Liver (tissue), 9 donors: ENCODE results near the gene BST1. TPM values are rescaled to one million over a fixed set of nuclear protein-coding genes. Genes with fewer than 3 reads are reported as not detected.

Experiments
- DNase-seq: peaks from one replicate; pipeline ENCODE4 v3.0.0-alpha.2; 2017; ENCODE audit warnings: low spot score
- H3K27ac ChIP-seq, 2 donors: one replicate each; pipeline ENCODE4 v1.7.0; 2013; ENCODE audit warnings: inconsistent platforms in 2 of 2, low read length in 2 of 2, control low read depth in 1 of 2, low read depth in 1 of 2, mild to moderate bottlenecking in 1 of 2
- H3K27me3 ChIP-seq, 4 donors: one replicate each; pipeline versions ENCODE4 v1.6.1 to v1.7.0; 2013; ENCODE audit warnings: low read length in 3 of 4, inconsistent platforms in 1 of 4, mild to moderate bottlenecking in 1 of 4, moderate library complexity in 1 of 4; ENCODE audit not compliant: control insufficient read depth in 4 of 4, insufficient read depth in 4 of 4
- H3K36me3 ChIP-seq, 4 donors: one replicate each; pipeline versions ENCODE4 v1.6.1 to v1.7.0; 2013; ENCODE audit warnings: low read length in 3 of 4, mild to moderate bottlenecking in 3 of 4, low read depth in 1 of 4, moderate library complexity in 1 of 4; ENCODE audit not compliant: control insufficient read depth in 4 of 4, insufficient read depth in 3 of 4
- H3K4me1 ChIP-seq, 4 donors: one replicate each; pipeline versions ENCODE4 v1.6.1 to v1.7.0; 2013; ENCODE audit warnings: low read length in 3 of 4, mild to moderate bottlenecking in 3 of 4, moderate library complexity in 1 of 4; ENCODE audit not compliant: control insufficient read depth in 4 of 4, insufficient read depth in 4 of 4
- H3K4me3 ChIP-seq, 3 donors: one replicate each; pipeline versions ENCODE4 v1.6.1 to v1.7.0; 2013; ENCODE audit warnings: low read length in 3 of 3, control low read depth in 1 of 3, low read depth in 1 of 3, mild to moderate bottlenecking in 1 of 3
- H3K9ac ChIP-seq, 2 donors: one replicate each; pipeline ENCODE4 v1.7.0; 2013; ENCODE audit warnings: low read length in 2 of 2, mild to moderate bottlenecking in 2 of 2, moderate library complexity in 2 of 2, control low read depth in 1 of 2, low read depth in 1 of 2
- H3K9me3 ChIP-seq, 4 donors: one replicate each; pipeline versions ENCODE4 v1.6.1 to v1.7.0; 2013; ENCODE audit warnings: low read length in 3 of 4; ENCODE audit not compliant: control insufficient read depth in 4 of 4
- EGR1 ChIP-seq, 2 donors: IDR thresholded peaks; 2 replicates each; pipeline ENCODE4 v1.6.1; 2016 to 2018; ENCODE audit warnings: antibody characterized with exemption in 2 of 2, low read depth in 2 of 2
- FOXA1 ChIP-seq: IDR thresholded peaks from 2 replicates; pipeline ENCODE4 v1.6.1; 2016; ENCODE audit warnings: antibody characterized with exemption
- FOXA2 ChIP-seq: IDR thresholded peaks from 2 replicates; pipeline ENCODE4 v1.6.1; 2016; ENCODE audit warnings: antibody characterized with exemption
- GABPA ChIP-seq, 2 donors: IDR thresholded peaks in 1 of 2; conservative IDR thresholded peaks in 1 of 2; 2 replicates each; pipeline ENCODE4 v1.6.1; 2016; ENCODE audit warnings: antibody characterized with exemption in 2 of 2, mild to moderate bottlenecking in 1 of 2, moderate library complexity in 1 of 2
- HNF4A ChIP-seq, 2 donors: conservative IDR thresholded peaks; 2 replicates each; pipeline ENCODE4 v1.6.1; 2016; ENCODE audit warnings: antibody characterized with exemption in 2 of 2, mild to moderate bottlenecking in 2 of 2
- HNF4G ChIP-seq: IDR thresholded peaks from 2 replicates; pipeline ENCODE4 v1.6.1; 2016; ENCODE audit warnings: antibody characterized with exemption
- JUND ChIP-seq, 2 donors: IDR thresholded peaks; 2 replicates each; pipeline ENCODE4 v1.6.1; 2016; ENCODE audit warnings: antibody characterized with exemption in 2 of 2
- MAX ChIP-seq: IDR thresholded peaks from 2 replicates; pipeline ENCODE4 v1.6.1; 2016; ENCODE audit warnings: antibody characterized with exemption
- NR2F2 ChIP-seq: IDR thresholded peaks from 2 replicates; pipeline ENCODE4 v1.6.1; 2016; ENCODE audit warnings: antibody characterized with exemption
- RAD21 ChIP-seq, 2 donors: IDR thresholded peaks; 2 replicates each; pipeline ENCODE4 v1.6.1; 2016; ENCODE audit warnings: antibody characterized with exemption in 2 of 2, mild to moderate bottlenecking in 2 of 2
- RXRA ChIP-seq, 2 donors: IDR thresholded peaks; 2 replicates each; pipeline ENCODE4 v1.6.1; 2017 to 2018; ENCODE audit warnings: antibody characterized with exemption in 2 of 2, mild to moderate bottlenecking in 1 of 2
- SP1 ChIP-seq: IDR thresholded peaks from 2 replicates; pipeline ENCODE4 v1.6.1; 2018; ENCODE audit warnings: antibody characterized with exemption, mild to moderate bottlenecking
- TAF1 ChIP-seq: conservative IDR thresholded peaks from 2 replicates; pipeline ENCODE4 v1.6.1; 2016; ENCODE audit warnings: antibody characterized with exemption, mild to moderate bottlenecking
- YY1 ChIP-seq: IDR thresholded peaks from 2 replicates; pipeline ENCODE4 v1.6.1; 2016; ENCODE audit warnings: antibody characterized with exemption, mild to moderate bottlenecking
- ZBTB33 ChIP-seq: IDR thresholded peaks from 2 replicates; pipeline ENCODE4 v1.6.1; 2016; ENCODE audit warnings: antibody characterized with exemption
- WGBS: extraction: QIAGEN DNeasy Blood & Tissue Kit; methylation state at CpG from one replicate; pipeline ENCODE4 v1.1.7; 2013; 5-methylcytosine and 5-hydroxymethylcytosine counted together
- polyA plus RNA-seq, 2 donors: library from polyadenylated mRNA; stranded (reverse) in 1 of 2; unstranded in 1 of 2; fragments of 200-250 nt in 1 of 2; fragments of >200 nt in 1 of 2; fragmentation: Nextera tagmentation in 1 of 2; extraction: Ambion mirVana in 1 of 2; gene quantifications; one replicate each; pipeline versions ENCODE4 v1.2.1 to v1.2.3, GENCODE V29; 2013 to 2015
- total RNA-seq, 2 donors: library from RNA; depleted of rRNA; stranded (reverse); fragments of >200 nt; gene quantifications; one replicate each; pipeline ENCODE4 v1.2.3, GENCODE V29; 2014
- TF ChIP-seq, protein P1 (sequence below): fragments of 150-350 bp; IDR thresholded peaks from 2 replicates; pipeline ENCODE4 v1.5.1; 2017; ENCODE audit warnings: improper control_type of control experiment, low read depth, low read length; ENCODE audit not compliant: missing input control
- TF ChIP-seq, protein P2 (sequence below): IDR thresholded peaks from 2 replicates; pipeline ENCODE4 v1.6.1; 2016; ENCODE audit warnings: antibody characterized with exemption, mild to moderate bottlenecking
- TF ChIP-seq, protein P3 (sequence below): IDR thresholded peaks from 2 replicates; pipeline ENCODE4 v1.6.1; 2016; ENCODE audit warnings: antibody characterized with exemption
- donor health status: healthy.
- donor health status: healthy.
- donor health status: healthy.
- donor health status: healthy.
- donor health status: healthy.

BST1 gene
- total and polyA plus RNA-seq, 4 donors, result 3.7 to 13.2 (median 9.9) TPM

DNA sequence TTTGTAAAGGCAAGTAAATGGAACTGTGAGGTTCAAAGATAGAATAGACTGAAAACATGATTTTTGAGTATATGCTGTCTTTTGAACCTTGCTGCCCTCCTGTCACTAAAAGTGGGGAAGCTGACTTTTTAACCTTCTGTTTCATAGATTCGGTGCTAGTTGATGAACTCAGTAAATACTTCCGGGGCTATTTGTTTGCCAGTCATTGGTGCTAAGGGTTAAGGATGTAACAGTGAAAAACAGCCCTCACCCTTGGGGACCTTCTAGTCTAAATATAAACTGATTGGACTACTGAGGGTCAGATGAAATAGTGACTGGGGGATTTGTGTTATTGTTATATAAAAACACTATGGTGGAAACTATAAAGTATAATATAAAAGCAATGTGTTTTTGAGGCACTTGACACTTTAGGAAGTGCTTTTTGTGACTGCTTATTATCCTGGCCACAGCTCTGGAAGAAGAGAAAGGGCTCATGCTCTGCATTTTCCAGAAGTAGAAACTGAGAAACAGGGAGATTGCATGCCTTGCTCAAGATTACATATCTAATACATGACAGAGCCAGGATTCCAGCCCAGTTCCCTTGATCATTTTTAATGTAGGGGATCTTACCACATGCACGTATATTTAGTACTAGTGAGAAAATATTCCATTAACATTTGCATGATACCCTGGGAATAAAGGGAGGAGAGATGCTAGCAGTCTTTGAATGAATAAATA is 3.9 kb downstream of the BST1 start:
- WGBS, result 51% methylated on average over 3 of the region's 3 CpGs
- no peaks in the 10 kb centered on the region for H3K36me3 ChIP-seq

GRCh38 chr4:15707363-15707715 is 4.5 kb downstream of the BST1 start:
- no peak for DNase-seq
- no peaks in the 10 kb centered on the region for H3K27me3 ChIP-seq
- H3K9me3 ChIP-seq, result no peaks in the 10 kb centered on the region
- no peaks in the 10 kb centered on the region for H3K36me3 ChIP-seq
- no peak overlapping the region for H3K9ac ChIP-seq
- H3K27ac ChIP-seq, result no peak overlapping the region
- 48% methylated on average over 7 of the region's 7 CpGs for WGBS
- no peaks in the 10 kb centered on the region for H3K4me1 ChIP-seq
- H3K4me3 ChIP-seq, result no peak overlapping the region
- TF ChIP-seq HNF4A (conservative IDR thresholded peaks at IDR 0.05) (peak in 1 of 2 donors; percentile 23), FOXA1 (no peak)

More for the DNA sequence above, 3.9 kb downstream of the BST1 start:
- Histone ChIP-seq H3K4me3 (no peak overlapping the region), H3K9ac (no peak overlapping the region), H3K9me3 (no peaks in the 10 kb centered on the region), H3K27me3 (no peaks in the 10 kb centered on the region), H3K27ac (no peak overlapping the region), H3K4me1 (peaks cover 0 to 2% (median under 1%) of the 10 kb centered on the region in 4 donors)
- TF ChIP-seq RAD21 (IDR thresholded peaks at IDR 0.05), result no peak
- TF ChIP-seq YY1, result no peak
- no peak for TF ChIP-seq JUND (IDR thresholded peaks at IDR 0.05)
- no peak for TF ChIP-seq ZBTB33
- no peak for TF ChIP-seq GABPA (IDR thresholded peaks at IDR 0.05 in 1 of 2, conservative IDR thresholded peaks at IDR 0.05 in 1 of 2)
- DNase-seq, result no peak

- WGBS, result 96% methylated on average over 2 of the region's 2 CpGs
- no peak overlapping the region for H3K9ac ChIP-seq
- no peak overlapping the region for H3K4me3 ChIP-seq
These were observed 8.9 kb downstream of the BST1 start for GRCh38 chr4:15711762-15712161.

More at GRCh38 chr4:15711762-15712161, 8.9 kb downstream of the BST1 start:
- Histone ChIP-seq H3K9me3 (no peaks in the 10 kb centered on the region), H3K27ac (no peak overlapping the region), H3K4me1 (no peaks in the 10 kb centered on the region), H3K27me3 (no peaks in the 10 kb centered on the region), H3K36me3 (no peaks in the 10 kb centered on the region)
- DNase-seq, result no peak
- TF ChIP-seq, protein P1, sequence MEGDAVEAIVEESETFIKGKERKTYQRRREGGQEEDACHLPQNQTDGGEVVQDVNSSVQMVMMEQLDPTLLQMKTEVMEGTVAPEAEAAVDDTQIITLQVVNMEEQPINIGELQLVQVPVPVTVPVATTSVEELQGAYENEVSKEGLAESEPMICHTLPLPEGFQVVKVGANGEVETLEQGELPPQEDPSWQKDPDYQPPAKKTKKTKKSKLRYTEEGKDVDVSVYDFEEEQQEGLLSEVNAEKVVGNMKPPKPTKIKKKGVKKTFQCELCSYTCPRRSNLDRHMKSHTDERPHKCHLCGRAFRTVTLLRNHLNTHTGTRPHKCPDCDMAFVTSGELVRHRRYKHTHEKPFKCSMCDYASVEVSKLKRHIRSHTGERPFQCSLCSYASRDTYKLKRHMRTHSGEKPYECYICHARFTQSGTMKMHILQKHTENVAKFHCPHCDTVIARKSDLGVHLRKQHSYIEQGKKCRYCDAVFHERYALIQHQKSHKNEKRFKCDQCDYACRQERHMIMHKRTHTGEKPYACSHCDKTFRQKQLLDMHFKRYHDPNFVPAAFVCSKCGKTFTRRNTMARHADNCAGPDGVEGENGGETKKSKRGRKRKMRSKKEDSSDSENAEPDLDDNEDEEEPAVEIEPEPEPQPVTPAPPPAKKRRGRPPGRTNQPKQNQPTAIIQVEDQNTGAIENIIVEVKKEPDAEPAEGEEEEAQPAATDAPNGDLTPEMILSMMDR, result no peak
- TF ChIP-seq TAF1 (no peak), NR2F2 (no peak), MAX (no peak), HNF4A (conservative IDR thresholded peaks at IDR 0.05) (no peak), RAD21 (IDR thresholded peaks at IDR 0.05) (no peak), FOXA1 (no peak), EGR1 (IDR thresholded peaks at IDR 0.05; ENCODE audit: low read depth in 2 of 2) (no peak), YY1 (no peak), RXRA (IDR thresholded peaks at IDR 0.05) (no peak), SP1 (no peak), JUND (IDR thresholded peaks at IDR 0.05) (no peak), GABPA (IDR thresholded peaks at IDR 0.05 in 1 of 2, conservative IDR thresholded peaks at IDR 0.05 in 1 of 2) (no peak), FOXA2 (no peak), HNF4G (no peak), ZBTB33 (no peak)
- TF ChIP-seq, protein P2, sequence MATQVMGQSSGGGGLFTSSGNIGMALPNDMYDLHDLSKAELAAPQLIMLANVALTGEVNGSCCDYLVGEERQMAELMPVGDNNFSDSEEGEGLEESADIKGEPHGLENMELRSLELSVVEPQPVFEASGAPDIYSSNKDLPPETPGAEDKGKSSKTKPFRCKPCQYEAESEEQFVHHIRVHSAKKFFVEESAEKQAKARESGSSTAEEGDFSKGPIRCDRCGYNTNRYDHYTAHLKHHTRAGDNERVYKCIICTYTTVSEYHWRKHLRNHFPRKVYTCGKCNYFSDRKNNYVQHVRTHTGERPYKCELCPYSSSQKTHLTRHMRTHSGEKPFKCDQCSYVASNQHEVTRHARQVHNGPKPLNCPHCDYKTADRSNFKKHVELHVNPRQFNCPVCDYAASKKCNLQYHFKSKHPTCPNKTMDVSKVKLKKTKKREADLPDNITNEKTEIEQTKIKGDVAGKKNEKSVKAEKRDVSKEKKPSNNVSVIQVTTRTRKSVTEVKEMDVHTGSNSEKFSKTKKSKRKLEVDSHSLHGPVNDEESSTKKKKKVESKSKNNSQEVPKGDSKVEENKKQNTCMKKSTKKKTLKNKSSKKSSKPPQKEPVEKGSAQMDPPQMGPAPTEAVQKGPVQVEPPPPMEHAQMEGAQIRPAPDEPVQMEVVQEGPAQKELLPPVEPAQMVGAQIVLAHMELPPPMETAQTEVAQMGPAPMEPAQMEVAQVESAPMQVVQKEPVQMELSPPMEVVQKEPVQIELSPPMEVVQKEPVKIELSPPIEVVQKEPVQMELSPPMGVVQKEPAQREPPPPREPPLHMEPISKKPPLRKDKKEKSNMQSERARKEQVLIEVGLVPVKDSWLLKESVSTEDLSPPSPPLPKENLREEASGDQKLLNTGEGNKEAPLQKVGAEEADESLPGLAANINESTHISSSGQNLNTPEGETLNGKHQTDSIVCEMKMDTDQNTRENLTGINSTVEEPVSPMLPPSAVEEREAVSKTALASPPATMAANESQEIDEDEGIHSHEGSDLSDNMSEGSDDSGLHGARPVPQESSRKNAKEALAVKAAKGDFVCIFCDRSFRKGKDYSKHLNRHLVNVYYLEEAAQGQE, result no peak
- TF ChIP-seq, protein P3, sequence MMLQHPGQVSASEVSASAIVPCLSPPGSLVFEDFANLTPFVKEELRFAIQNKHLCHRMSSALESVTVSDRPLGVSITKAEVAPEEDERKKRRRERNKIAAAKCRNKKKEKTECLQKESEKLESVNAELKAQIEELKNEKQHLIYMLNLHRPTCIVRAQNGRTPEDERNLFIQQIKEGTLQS, result no peak
